ENCODE measurements around the gene RORB. TPM values are rescaled to one million over a fixed set of nuclear protein-coding genes. Genes with fewer than 3 reads are reported as not detected.

RORB gene
- total RNA-seq, 2 donors from 2014 or later, result 0.55 to 2.4 TPM

GRCh38 chr9:74663439-74663838 lies 166.3 kb downstream of the RORB start:
- DNase-seq (ENCODE audit: low spot score), result no peak
- H3K27me3 ChIP-seq, result no peaks in the 10 kb centered on the region
- no peak for TF ChIP-seq CTCF (IDR thresholded peaks at IDR 0.05)
- H3K27ac ChIP-seq, result no peak overlapping the region
- no peak overlapping the region for H3K4me3 ChIP-seq
- H3K36me3 ChIP-seq, result no peaks in the 10 kb centered on the region
- H3K4me1 ChIP-seq, result no peaks in the 10 kb centered on the region
- no peaks in the 10 kb centered on the region for H3K9me3 ChIP-seq

- no peaks in the 10 kb centered on the region for H3K27me3 ChIP-seq
- no peaks in the 10 kb centered on the region for H3K4me1 ChIP-seq
- no peak overlapping the region for H3K4me3 ChIP-seq
- no peaks in the 10 kb centered on the region for H3K9me3 ChIP-seq
- DNase-seq (ENCODE audit: low spot score), result no peak
- H3K36me3 ChIP-seq, result no peaks in the 10 kb centered on the region
- TF ChIP-seq CTCF (IDR thresholded peaks at IDR 0.05), result no peak
- no peak overlapping the region for H3K27ac ChIP-seq
Measured at GRCh38 chr9:74666625-74667316, 169.6 kb downstream of the RORB start.

- no peaks in the 10 kb centered on the region for H3K27me3 ChIP-seq
- no peak for TF ChIP-seq CTCF (IDR thresholded peaks at IDR 0.05)
Measured at GRCh38 chr9:74672237-74672636, 175.1 kb downstream of the RORB start.

GRCh38 chr9:74674077-74674476 lies 176.9 kb downstream of the RORB start:
- no peaks in the 10 kb centered on the region for H3K36me3 ChIP-seq
- H3K27me3 ChIP-seq, result no peaks in the 10 kb centered on the region
- no peak for TF ChIP-seq CTCF (IDR thresholded peaks at IDR 0.05)
- no peaks in the 10 kb centered on the region for H3K4me1 ChIP-seq
- DNase-seq (ENCODE audit: low spot score), result no peak
- H3K4me3 ChIP-seq, result no peak overlapping the region
- no peak overlapping the region for H3K27ac ChIP-seq
- H3K9me3 ChIP-seq, result no peaks in the 10 kb centered on the region

More at GRCh38 chr9:74672237-74672636, 175.1 kb downstream of the RORB start:
- Histone ChIP-seq H3K36me3 (no peaks in the 10 kb centered on the region), H3K4me3 (no peak overlapping the region), H3K27ac (no peak overlapping the region), H3K4me1 (no peaks in the 10 kb centered on the region), H3K9me3 (no peaks in the 10 kb centered on the region)
- no peak for DNase-seq (ENCODE audit: low spot score)

- DNase-seq (ENCODE audit: low spot score), result no peak
- H3K27ac ChIP-seq, result no peak overlapping the region
- TF ChIP-seq CTCF (IDR thresholded peaks at IDR 0.05), result no peak
- no peaks in the 10 kb centered on the region for H3K27me3 ChIP-seq
- no peaks in the 10 kb centered on the region for H3K36me3 ChIP-seq
- H3K9me3 ChIP-seq, result no peaks in the 10 kb centered on the region
- no peak overlapping the region for H3K4me3 ChIP-seq
- H3K4me1 ChIP-seq, result no peaks in the 10 kb centered on the region
Measured at GRCh38 chr9:74681906-74682305, 184.8 kb downstream of the RORB start.

GRCh38 chr9:74683322-74683721 lies 186.2 kb downstream of the RORB start:
- no peaks in the 10 kb centered on the region for H3K9me3 ChIP-seq

More at GRCh38 chr9:74683322-74683721, 186.2 kb downstream of the RORB start:
- no peak overlapping the region for H3K27ac ChIP-seq
- H3K36me3 ChIP-seq, result no peaks in the 10 kb centered on the region
- DNase-seq (ENCODE audit: low spot score), result no peak
- no peaks in the 10 kb centered on the region for H3K4me1 ChIP-seq
- no peak overlapping the region for H3K4me3 ChIP-seq
- no peak for TF ChIP-seq CTCF (IDR thresholded peaks at IDR 0.05)
- no peaks in the 10 kb centered on the region for H3K27me3 ChIP-seq

Data from right atrium auricular region (tissue), 2 donors.